B cell (primary cell): ENCODE results near the gene IFNGR1. TPM values are rescaled to one million over a fixed set of nuclear protein-coding genes. Genes with fewer than 3 reads are reported as not detected.
A peak's percentile ranks its signal among the peaks of the same experiment; 100 is the strongest.

Experiments used
- ATAC-seq: fragments of 200-7000 bp; cut with Tn5 transposase; one replicate; pipeline ENCODE4 v1.10.0; 2021; ENCODE audit warnings: low read depth, mild to moderate bottlenecking, moderate number of reproducible peaks, moderate library complexity
- CTCF ChIA-PET: fragments of 350-600 bp; sonication (Branson Sonifier 250); formaldehyde crosslinking; loops from one replicate; lab custom pipeline; 2021; ENCODE audit warnings: antibody characterized with exemption, inconsistent platforms; lab: Charles Lee
- POLR2A ChIA-PET: fragments of 350-600 bp; sonication (Branson Sonifier 250); formaldehyde crosslinking; loops from one replicate; lab custom pipeline; 2021; ENCODE audit warnings: antibody characterized with exemption; lab: Charles Lee
- DNase-seq: peaks from one replicate; pipeline ENCODE4 v3.0.0; 2013
- H2AFZ ChIP-seq: 2 replicates; pipeline ENCODE4 v1.6.1; 2012; ENCODE audit warnings: mild to moderate bottlenecking, low read depth, low read length; ENCODE audit not compliant: insufficient read depth, poor library complexity, severe bottlenecking
- H3K27ac ChIP-seq, 2 donors: 1 replicate in 1 of 2; 2 replicates in 1 of 2; pipeline ENCODE4 v1.5.1; 2012 to 2013; ENCODE audit warnings: low read length in 2 of 2, mild to moderate bottlenecking in 2 of 2, moderate library complexity in 1 of 2
- H3K27me3 ChIP-seq, 4 experiments: fragments of 200-600 bp in 1 of 4; sonication (generic) in 1 of 4; replicated peaks in 1 of 4; 1 replicate in 2 of 4; 2 replicates in 2 of 4; pipeline versions ENCODE4 v1.6.1 to v1.7.0; 2013 to 2016; ENCODE audit warnings: low read length in 3 of 4, mild to moderate bottlenecking in 2 of 4, mixed read lengths in 1 of 4, moderate library complexity in 1 of 4; ENCODE audit not compliant: insufficient read depth in 4 of 4, control insufficient read depth in 3 of 4; ENCODE audit errors: control extremely low read depth in 1 of 4
- H3K36me3 ChIP-seq, 2 experiments: replicated peaks in 1 of 2; 1 replicate in 1 of 2; 2 replicates in 1 of 2; pipeline versions ENCODE4 v1.6.1 to v1.7.1; 2013; ENCODE audit warnings: low read length in 1 of 2; ENCODE audit not compliant: insufficient read depth in 2 of 2, control insufficient read depth in 1 of 2; ENCODE audit errors: control extremely low read depth in 1 of 2, extremely low read depth in 1 of 2
- H3K4me1 ChIP-seq, 2 donors: fragments of 200-600 bp in 1 of 2; sonication (generic) in 1 of 2; 1 replicate in 1 of 2; 2 replicates in 1 of 2; pipeline versions ENCODE4 v1.5.1 to v1.6.1; 2013 to 2017; ENCODE audit warnings: low read length in 2 of 2; ENCODE audit not compliant: control insufficient read depth in 2 of 2, insufficient read depth in 2 of 2
- H3K4me2 ChIP-seq: replicated peaks from 2 replicates; pipeline ENCODE3; 2012; ENCODE audit warnings: mild to moderate bottlenecking, low read depth, low read length; ENCODE audit not compliant: poor library complexity, severe bottlenecking
- H3K4me3 ChIP-seq, 5 experiments: fragments of 200-600 bp in 1 of 5; sonication (generic) in 1 of 5; 1 replicate in 3 of 5; 2 replicates in 2 of 5; pipeline versions ENCODE4 v1.5.1 to v1.7.0; 2011 to 2016; ENCODE audit warnings: low read length in 4 of 5, mild to moderate bottlenecking in 4 of 5, low read depth in 2 of 5, control low read depth in 1 of 5, moderate library complexity in 1 of 5; ENCODE audit not compliant: insufficient read depth in 1 of 5; ENCODE audit errors: control extremely low read depth in 1 of 5, extremely low read depth in 1 of 5
- H3K79me2 ChIP-seq: fragments of 200-600 bp; sonication (generic); one replicate; pipeline ENCODE4 v1.6.0; 2016; ENCODE audit warnings: low read length; ENCODE audit not compliant: control insufficient read depth, insufficient read depth
- H3K9ac ChIP-seq: fragments of 200-600 bp; sonication (generic); 2 replicates; pipeline ENCODE4 v1.6.1; 2017; ENCODE audit warnings: mild to moderate bottlenecking, low read length, moderate library complexity
- H3K9me3 ChIP-seq, 3 donors: one replicate each; pipeline versions ENCODE4 v1.6.1 to v1.7.1; 2013; ENCODE audit warnings: low read length in 2 of 3; ENCODE audit not compliant: control insufficient read depth in 2 of 3, insufficient read depth in 1 of 3; ENCODE audit errors: control extremely low read depth in 1 of 3
- H4K20me1 ChIP-seq: 2 replicates; pipeline ENCODE4 v1.6.0; 2012; ENCODE audit warnings: mild to moderate bottlenecking, low read length; ENCODE audit not compliant: insufficient read depth, control insufficient read depth, poor library complexity, severe bottlenecking
- H3K27ac Mint-ChIP-seq: one replicate; pipeline ENCODE4 v1.8.0; 2021; ENCODE audit warnings: mixed read lengths
- H3K27me3 Mint-ChIP-seq: one replicate; pipeline ENCODE4 v1.8.0; 2021; ENCODE audit warnings: mixed read lengths
- H3K4me1 Mint-ChIP-seq: one replicate; pipeline ENCODE4 v1.8.0; 2021; ENCODE audit warnings: mixed read lengths
- H3K4me3 Mint-ChIP-seq: one replicate; pipeline ENCODE4 v1.8.0; 2021; ENCODE audit warnings: mixed read lengths
- H3K9me3 Mint-ChIP-seq: one replicate; pipeline ENCODE4 v1.8.0; 2022; ENCODE audit warnings: mixed read lengths; ENCODE audit not compliant: insufficient read depth
- CTCF ChIP-seq: fragments of 200-600 bp; IDR thresholded peaks from one replicate; pipeline ENCODE4 v1.8.0; 2022; ENCODE audit warnings: antibody characterized with exemption, mild to moderate bottlenecking
- EZH2 ChIP-seq: IDR thresholded peaks from 2 replicates; pipeline ENCODE4 v1.6.1; 2012; ENCODE audit warnings: borderline replicate concordance, low read depth, mild to moderate bottlenecking, moderate library complexity, low read length; ENCODE audit not compliant: insufficient read depth, poor library complexity, severe bottlenecking
- WGBS: methylation state at CpG from one replicate; pipeline ENCODE4 v1.1.5; 2013; ENCODE audit warnings: missing lambda C conversion rate; ENCODE audit not compliant: insufficient coverage; 5-methylcytosine and 5-hydroxymethylcytosine counted together
- intact Hi-C: fragments of 100-400 bp; cut with micrococcal nuclease; formaldehyde crosslinking; loops from one replicate; pipeline ENCODE4 v1.10.0; 2022
- polyA plus RNA-seq: library from polyadenylated mRNA; depleted of rRNA; stranded (reverse); fragments of >200 nt; gene quantifications from 2 replicates; pipeline ENCODE4 v1.2.3, GENCODE V29; 2012
- total RNA-seq, 2 donors: library from RNA; stranded (reverse); fragments of 120-200 nt in 1 of 2; gene quantifications; 1 replicate in 1 of 2; 2 replicates in 1 of 2; pipeline versions ENCODE4 v1.2.3 to v1.2.4, GENCODE V29; 2013 to 2022

Gene IFNGR1
- total and polyA plus RNA-seq, 2 donors (not counting 1 experiment from before 2014, with no cell fraction given) = 24.5 to 48.2 TPM

GRCh38 chr6:137175157-137175867 lies 43.9 kb downstream of the IFNGR1 start:
- Histone ChIP-seq H4K20me1 (no peaks in the 10 kb centered on the region), H3K36me3 (no peaks in the 10 kb centered on the region), H3K4me3 (no peak overlapping the region), H3K27me3 (no peaks in the 10 kb centered on the region), H3K4me1 (peaks cover 57 to 62% of the 10 kb centered on the region in 2 donors), H3K9me3 (peaks cover 2 to 10% (median 4%) of the 10 kb centered on the region in 3 donors), H3K4me2 (peak overlapping the region; percentile 61), H3K79me2 (no peaks in the 10 kb centered on the region), H3K27ac (no peak overlapping the region), H3K9ac (no peak overlapping the region), H2AFZ (peak overlapping the region; percentile 12)
- intact Hi-C loops = no loop called here
- POLR2A ChIA-PET = interaction anchor here (0.6 to 0.9 kb wide), 2 partner anchors 30 to 72 kb away, joined by 3 to 7 read pairs; no protein-coding TSS in a partner anchor
- TF ChIP-seq CTCF (no peak), EZH2 (no peak)
- H3K27ac Mint-ChIP-seq = peak overlapping the region; percentile 57
- CTCF ChIA-PET = interaction anchor here (0.8 to 1.4 kb wide), 4 partner anchors 47 to 138 kb away, joined by 3 to 5 read pairs (median 4); no protein-coding TSS in a partner anchor
- no peaks in the 10 kb centered on the region for H3K9me3 Mint-ChIP-seq
- H3K4me1 Mint-ChIP-seq = peaks cover 69% of the 10 kb centered on the region
- no peak for DNase-seq
- no peaks in the 10 kb centered on the region for H3K27me3 Mint-ChIP-seq
- WGBS = 96% methylated on average over 3 of the region's 4 CpGs
- no peak for ATAC-seq
- H3K4me3 Mint-ChIP-seq = no peak overlapping the region

GRCh38 chr6:137173501-137173900 lies 45.7 kb downstream of the IFNGR1 start, which contains the start of gene IL22RA2:
IL22RA2 (minus strand) TSS chr6:137173644; CDS start chr6:137161749, 11,895 bp downstream.
- peaks cover 0 to 4% (median 0%) of the 10 kb centered on the region in 3 donors for H3K9me3 ChIP-seq
- no peaks in the 10 kb centered on the region for H3K36me3 ChIP-seq
- WGBS = 93% methylated on average over 3 of the region's 4 CpGs
- intact Hi-C loops = no loop called here
- peaks cover 73% of the 10 kb centered on the region for H3K4me1 Mint-ChIP-seq
- H3K79me2 ChIP-seq = no peaks in the 10 kb centered on the region
- H4K20me1 ChIP-seq = no peaks in the 10 kb centered on the region
- DNase-seq (no peak), ATAC-seq (no peak)
- peak within 1 kb of the TSS; percentile 77 to 87 for H3K27ac ChIP-seq
- H3K27ac Mint-ChIP-seq = peak within 1 kb of the TSS; percentile 93
- H3K4me3 ChIP-seq = no peak within 1 kb of the TSS
- TF ChIP-seq EZH2 = no peak
- no peak for TF ChIP-seq CTCF
- H3K4me2 ChIP-seq = peak within 1 kb of the TSS; percentile 65
- peak within 1 kb of the TSS; percentile 69 for H2AFZ ChIP-seq
- no peaks in the 10 kb centered on the region for H3K27me3 Mint-ChIP-seq
- peaks cover 59 to 63% of the 10 kb centered on the region in 2 donors for H3K4me1 ChIP-seq
- peak within 1 kb of the TSS; percentile 71 for H3K4me3 Mint-ChIP-seq
- POLR2A ChIA-PET = no interaction called here
- H3K27me3 ChIP-seq = no peaks in the 10 kb centered on the region
- CTCF ChIA-PET = interaction anchor here (1.0 to 10.3 kb wide), 2 partner anchors 12 to 79 kb away, joined by 3 to 265 read pairs; no protein-coding TSS in a partner anchor
- H3K9ac ChIP-seq = no peak within 1 kb of the TSS
- peaks cover 2% of the 10 kb centered on the region for H3K9me3 Mint-ChIP-seq
